ENCODE measurements around the gene PDE9A.
"Not testable (repeated sequence)": the region's sequence is repeated elsewhere in the genome, so short reads cannot be mapped to it uniquely, and the experiment has no call there.

PDE9A gene

GRCh38 chr21:42781150-42781970 lies 127.9 kb downstream of the PDE9A start:
- DNase-seq, result peak in 1 of 2 experiments; percentile 23

DNA sequence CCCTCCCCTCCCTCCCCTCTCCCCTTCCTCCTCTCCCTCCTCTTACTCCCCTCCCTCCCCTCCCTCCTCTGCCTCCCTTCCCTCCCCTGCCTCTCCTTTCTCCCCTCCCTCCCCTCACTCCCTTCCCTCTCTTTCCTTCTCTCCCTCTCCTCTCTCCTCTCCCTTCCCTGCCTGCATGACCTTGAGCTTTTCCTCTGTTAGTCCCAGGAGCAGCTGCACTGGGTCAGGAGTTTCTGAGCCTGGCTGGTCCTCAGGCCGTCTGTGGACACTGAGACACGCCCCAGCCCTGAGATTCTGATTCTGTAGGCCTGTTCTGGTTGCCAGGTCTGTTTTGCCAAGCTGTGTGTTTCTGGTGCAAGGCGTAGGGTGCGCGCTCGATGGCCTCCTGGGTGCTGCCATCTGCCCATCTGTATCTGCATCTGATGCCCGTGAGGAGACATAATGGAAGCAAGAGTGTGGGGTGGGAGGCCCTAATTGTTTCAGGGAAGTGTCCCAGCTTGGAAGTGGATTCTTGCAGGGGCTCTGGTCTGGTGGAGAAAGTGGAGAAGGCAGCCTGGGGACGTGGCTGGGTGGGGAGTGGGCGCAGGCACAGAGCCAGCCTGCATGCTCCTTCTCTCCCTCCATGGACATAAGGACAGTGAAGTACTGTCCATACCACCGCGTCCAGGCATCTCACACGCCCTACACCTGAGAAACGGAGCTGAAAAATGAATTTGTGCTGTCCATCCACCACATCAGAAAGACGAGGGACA lies 128.7 kb downstream of the PDE9A start:
- DNase-seq, result no peak

GRCh38 chr21:42782723-42783242 lies 129.4 kb downstream of the PDE9A start:
- DNase-seq, result no peak

- no peak for DNase-seq
Measured at GRCh38 chr21:42784276-42784675, 130.9 kb downstream of the PDE9A start.

DNA sequence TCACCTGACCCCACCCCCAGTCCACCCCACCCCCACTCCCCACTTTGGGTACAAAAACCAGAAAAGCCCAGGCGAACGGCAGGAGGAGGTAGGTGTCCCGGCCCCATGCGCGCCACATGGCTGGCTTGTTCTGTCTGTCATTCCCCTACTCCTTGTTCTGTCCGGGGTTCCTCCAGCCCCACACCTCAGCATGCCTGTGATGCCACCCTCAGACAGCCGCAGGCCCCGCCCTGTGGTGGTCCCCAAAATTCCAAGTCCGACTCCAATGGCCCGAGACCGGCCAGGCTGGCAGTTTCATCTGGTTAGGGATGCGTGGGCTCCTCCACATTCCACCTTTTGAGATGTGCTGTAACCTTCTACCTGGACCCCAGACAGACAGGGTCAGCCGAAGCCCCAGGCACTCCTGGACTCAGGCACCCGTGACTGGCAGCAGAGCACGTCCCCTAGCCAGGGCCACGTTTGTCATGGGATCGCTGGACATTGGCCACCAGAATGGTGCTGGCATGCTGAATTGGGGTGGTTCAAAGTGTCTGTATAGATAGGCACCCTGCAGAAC lies 131.6 kb downstream of the PDE9A start:
- DNase-seq, result no peak

- no peak for DNase-seq
Measured at GRCh38 chr21:42785666-42786427, 132.4 kb downstream of the PDE9A start.

DNA sequence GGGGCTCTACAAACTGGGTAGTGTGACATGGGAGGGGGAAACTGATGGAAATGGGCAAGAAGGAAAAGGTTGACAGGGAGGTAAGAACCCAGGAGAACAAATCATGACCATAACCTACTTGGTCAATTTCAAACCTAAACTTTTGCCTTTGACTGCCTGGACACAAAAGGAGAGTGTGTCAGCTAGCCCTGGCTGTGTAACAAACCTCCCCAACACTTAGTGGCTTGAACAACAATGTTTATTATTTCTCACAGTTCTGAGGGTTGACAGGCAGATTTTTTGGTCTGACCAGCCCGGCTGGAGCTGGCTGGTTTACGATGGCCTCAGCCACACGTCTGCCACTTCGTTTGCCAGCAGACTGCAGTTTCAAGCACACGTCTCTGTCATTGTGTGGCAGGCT lies 133.5 kb downstream of the PDE9A start:
- no peak for DNase-seq

DNA sequence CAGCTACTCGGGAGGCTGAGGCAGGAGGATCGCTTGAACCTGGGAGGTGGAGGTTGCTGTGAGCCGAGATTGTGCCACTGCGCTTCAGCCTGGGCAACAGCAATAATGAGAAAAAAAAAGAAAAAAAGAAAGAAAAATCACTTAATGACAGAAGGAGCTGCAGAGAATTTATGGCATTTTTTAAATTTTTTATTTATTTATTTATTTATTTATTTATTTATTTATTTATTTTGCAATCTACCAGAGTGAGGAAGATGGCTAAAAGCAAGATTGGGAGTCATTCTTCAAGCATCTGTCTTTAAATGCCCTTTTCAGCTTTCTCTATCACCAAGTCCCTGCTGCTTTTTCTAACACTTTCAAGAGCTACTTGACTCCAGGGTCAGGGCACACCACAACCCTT lies 134.2 kb downstream of the PDE9A start:
- no peak for DNase-seq

DNA sequence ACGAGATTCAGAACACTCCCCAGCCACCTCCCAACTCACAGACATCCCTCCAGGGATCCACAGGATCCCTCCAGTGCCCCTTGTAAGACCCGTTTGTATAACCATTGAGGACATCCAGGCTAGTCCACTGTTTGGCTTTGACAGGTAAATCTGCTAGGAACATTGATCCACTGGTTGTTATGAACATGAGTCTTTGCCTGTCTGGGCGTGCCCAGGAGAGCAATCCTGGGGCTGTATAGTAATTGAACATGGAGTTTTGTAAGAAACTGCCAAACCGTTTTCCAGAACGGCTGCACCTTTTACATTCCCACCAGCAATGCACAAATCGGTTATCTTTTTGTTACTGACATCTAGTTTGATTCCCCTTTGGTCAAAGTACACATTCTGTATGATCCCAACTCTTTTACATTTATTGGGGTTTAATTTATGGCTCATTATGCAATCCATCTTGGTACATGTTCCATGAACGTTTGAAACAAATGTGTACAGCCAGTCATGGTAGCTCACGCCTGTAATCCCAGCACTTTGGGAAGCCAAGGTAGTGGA lies 137.2 kb downstream of the PDE9A start:
- no peak for DNase-seq

DNA sequence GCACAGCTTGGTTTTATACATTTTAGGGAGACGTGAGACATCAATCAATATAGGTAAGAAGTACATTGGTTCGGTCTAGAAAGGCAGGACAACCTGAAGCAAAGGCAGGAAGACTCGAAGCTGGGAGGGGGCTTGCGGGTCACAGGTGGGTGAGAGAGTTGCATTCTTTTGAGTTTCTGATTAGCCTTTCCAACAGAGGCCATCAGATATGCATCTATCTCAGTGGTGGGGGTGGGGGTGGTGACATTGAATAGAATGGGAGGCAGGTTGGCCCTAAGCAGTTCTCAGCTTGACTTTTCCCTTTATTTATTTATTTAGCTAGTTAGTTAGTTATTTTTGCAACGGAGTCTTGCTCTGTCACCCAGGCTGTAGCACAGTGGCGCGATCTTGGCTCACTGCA lies 140.4 kb downstream of the PDE9A start:
- DNase-seq, result no peak

- DNase-seq, result no peak
Measured at GRCh38 chr21:42794551-42794950, 141.1 kb downstream of the PDE9A start.

DNA sequence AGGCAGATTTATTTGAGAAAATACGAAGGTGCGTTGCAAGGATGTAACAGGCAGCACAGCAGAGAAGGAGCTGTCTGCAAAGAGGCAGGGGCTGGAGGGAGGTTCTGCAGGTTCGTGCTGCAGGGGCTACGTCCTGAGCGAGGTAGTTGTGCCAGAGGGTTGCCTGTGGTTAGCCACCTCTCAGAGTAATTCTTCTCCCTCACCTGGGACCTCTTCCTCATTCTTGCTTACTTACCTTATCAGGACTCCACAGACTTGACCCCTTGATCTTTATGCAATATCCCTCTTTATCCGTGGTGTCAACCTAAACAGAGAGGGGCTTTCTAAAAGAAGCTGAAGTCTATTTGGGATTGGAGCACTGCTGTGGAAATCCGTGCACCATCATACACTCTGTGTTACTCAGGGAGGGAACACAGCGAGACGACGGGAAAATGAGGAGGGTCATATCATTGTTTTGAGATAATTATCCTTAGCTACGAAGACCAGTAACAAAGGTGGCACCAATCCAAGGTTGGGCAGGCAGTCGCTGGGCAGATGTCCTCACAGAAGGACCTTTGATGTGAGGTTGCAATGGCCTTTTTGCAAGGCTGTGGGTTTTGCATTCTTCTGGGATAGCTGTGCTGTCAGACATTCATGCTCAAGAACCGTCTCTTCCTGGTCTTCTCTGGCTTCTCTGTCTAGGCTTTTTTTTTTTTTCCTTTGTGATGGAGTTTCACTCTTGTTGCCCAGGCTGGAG lies 143.1 kb downstream of the PDE9A start:
- no peak for DNase-seq

DNA sequence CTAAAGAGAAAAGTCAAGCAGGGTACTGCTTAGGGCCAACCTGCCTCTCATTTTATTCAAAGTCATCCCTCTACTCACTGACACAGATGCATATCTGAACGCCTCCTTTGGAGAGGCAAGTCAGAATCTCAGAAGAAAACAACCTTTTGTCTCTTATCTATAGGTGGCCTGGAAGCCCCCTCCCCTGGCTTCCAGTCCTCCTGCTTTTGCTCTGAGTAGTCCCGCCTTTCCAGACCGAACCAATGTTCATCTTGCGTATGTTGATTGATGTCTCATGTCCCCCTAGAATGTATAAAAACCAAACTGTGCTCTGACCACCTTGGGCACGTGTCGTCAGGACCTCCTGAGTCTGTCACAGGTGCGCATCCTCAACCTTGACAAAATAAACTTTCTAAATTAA lies 144.1 kb downstream of the PDE9A start:
- DNase-seq, result no peak

GRCh38 chr21:42798106-42798505 lies 144.7 kb downstream of the PDE9A start:
- DNase-seq, result no peak

GRCh38 chr21:42799516-42799915 lies 146.1 kb downstream of the PDE9A start:
- no peak for DNase-seq

DNA sequence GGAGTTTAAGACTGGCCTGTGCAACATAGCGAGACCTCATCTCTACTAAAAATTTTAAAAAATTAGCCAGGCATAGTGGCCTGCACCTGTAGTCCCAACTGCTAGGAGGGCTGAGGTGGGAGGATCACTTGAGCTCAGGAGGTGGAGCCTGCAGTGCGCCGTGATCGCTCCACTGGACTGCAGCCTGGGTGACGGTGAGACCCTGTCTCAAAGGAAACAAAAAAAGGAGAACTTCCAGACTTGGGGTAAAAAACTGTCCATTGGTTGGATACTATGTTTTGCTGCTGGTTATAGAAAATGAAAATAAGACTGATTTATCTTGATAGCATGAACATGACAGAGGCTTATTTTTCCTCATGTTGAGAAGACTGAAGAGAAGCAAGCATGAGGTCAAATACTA lies 146.5 kb downstream of the PDE9A start:
- no peak for DNase-seq

- DNase-seq, result not testable (repeated sequence)
Measured at GRCh38 chr21:42801616-42802015, 148.2 kb downstream of the PDE9A start.

- DNase-seq, result no peak
Measured at GRCh38 chr21:42806509-42807140, 153.2 kb downstream of the PDE9A start.

DNA sequence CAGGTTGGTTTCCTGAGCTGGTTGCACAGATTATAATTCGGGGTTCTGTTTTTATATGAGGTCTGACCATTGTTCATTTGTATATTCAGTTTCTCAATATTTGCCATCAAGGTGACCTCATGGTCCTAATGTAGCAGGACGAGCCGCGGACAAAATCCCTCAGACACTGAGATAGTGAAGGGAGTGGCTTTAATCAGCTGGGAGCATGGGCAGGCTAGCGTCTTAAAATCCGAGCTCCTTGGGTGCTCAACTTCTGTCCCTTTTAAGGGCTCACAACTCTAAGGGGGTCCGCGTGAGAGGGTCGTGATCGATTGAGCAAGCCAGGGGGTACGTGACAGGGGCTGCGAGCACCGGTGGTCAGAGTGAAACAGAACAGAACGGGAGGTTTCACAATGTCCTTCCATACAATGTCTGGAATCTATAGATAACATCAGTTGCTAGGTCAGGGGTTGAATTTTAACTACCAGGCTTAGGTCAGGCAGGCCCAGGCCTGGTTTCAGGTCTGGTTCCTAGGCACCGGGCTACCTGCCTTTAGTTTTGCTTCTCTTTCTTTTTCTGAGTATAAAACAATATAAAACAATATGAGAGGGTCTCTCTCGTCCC lies 154.0 kb downstream of the PDE9A start:
- not testable (repeated sequence) for DNase-seq

- DNase-seq, result no peak
Measured at GRCh38 chr21:42807938-42808613, 154.7 kb downstream of the PDE9A start.

Data from cerebellar nuclear complex (tissue), 1 donor.